HG02884 (cell line): ENCODE measurements around the gene ARHGAP23.

ENCODE experiments used
- ATAC-seq: cut with Tn5 transposase; IDR thresholded peaks from one replicate; pipeline ENCODE4 v1.9.1; 2021; ENCODE audit warnings: mild to moderate bottlenecking, moderate library complexity; ENCODE audit not compliant: unreplicated experiment

The ARHGAP23 gene, protein sequence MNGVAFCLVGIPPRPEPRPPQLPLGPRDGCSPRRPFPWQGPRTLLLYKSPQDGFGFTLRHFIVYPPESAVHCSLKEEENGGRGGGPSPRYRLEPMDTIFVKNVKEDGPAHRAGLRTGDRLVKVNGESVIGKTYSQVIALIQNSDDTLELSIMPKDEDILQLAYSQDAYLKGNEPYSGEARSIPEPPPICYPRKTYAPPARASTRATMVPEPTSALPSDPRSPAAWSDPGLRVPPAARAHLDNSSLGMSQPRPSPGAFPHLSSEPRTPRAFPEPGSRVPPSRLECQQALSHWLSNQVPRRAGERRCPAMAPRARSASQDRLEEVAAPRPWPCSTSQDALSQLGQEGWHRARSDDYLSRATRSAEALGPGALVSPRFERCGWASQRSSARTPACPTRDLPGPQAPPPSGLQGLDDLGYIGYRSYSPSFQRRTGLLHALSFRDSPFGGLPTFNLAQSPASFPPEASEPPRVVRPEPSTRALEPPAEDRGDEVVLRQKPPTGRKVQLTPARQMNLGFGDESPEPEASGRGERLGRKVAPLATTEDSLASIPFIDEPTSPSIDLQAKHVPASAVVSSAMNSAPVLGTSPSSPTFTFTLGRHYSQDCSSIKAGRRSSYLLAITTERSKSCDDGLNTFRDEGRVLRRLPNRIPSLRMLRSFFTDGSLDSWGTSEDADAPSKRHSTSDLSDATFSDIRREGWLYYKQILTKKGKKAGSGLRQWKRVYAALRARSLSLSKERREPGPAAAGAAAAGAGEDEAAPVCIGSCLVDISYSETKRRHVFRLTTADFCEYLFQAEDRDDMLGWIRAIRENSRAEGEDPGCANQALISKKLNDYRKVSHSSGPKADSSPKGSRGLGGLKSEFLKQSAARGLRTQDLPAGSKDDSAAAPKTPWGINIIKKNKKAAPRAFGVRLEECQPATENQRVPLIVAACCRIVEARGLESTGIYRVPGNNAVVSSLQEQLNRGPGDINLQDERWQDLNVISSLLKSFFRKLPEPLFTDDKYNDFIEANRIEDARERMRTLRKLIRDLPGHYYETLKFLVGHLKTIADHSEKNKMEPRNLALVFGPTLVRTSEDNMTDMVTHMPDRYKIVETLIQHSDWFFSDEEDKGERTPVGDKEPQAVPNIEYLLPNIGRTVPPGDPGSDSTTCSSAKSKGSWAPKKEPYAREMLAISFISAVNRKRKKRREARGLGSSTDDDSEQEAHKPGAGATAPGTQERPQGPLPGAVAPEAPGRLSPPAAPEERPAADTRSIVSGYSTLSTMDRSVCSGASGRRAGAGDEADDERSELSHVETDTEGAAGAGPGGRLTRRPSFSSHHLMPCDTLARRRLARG (N-terminal part only)

DNA sequence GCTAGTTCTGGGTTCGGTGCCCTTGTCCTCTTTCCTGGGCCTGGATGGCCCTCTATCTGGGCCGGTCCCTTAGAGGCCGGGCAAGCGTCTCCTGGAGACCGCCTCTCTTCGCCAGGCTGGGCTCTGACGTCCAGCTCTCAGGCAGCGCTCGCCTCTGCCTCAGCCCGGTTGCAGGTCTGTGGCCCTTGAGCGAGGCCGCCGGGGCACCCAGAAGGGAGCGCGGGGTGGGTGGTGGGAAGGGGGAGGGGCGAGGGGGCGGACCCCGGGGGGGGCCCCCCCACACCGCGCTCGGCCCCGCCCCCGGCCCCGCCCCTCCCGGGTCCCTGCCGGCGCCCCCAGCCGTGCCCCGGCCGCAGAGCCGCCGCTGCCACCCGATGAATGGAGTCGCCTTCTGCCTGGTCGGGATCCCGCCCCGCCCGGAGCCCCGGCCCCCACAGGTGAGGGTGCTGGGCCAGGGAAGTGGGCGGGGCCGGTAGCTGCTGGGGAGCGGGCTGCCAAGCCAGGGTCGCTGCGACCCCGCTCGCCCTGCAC lies at the start of gene ARHGAP23:
Gene ARHGAP23, plus strand, starts transcription at position 353 of the 531 bp plus-strand sequence. Its CDS starts 22 bp downstream, at position 375.
- no peak for ATAC-seq

DNA sequence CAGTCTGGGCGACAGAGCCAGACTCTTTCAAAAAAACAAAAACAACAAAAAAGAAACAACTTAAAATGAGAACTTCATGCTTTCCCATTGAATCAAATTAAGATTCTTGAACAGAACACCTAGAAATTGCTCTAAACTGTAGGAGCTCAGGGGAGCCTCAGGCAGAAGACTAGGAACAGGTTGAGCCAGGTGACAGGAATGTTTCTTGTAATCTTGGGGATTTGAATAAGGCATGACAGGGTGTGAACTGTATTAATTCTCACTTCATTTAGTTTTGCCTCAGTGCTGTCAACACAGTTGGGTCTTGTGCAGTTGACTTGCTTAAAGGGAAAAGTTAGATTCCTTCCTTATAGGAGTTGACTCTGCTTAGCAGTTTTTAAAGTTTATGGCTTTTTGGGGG lies 48.8 kb upstream of the ARHGAP23 start:
- no peak for ATAC-seq

DNA sequence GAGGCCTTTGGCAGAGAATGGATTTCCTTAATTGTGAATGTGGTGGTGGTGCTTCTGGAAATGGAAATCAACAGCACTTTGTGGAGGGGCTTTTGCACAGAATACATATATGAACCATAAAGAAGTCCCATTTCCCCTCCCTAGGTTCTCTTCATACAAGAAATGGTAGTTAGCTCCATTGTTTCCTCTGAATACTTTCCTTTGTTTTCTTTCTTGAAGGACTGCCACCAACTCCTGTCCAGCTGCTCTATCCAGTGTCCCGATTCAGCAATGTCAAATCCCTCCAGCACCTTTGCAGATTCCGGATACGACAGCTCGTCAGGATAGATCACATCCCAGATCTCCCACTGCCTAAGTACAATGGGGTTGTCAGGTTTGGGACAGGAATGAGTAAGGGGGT lies 33.2 kb upstream of the ARHGAP23 start:
- ATAC-seq: no peak

- no peak for ATAC-seq
Observed at GRCh38 chr17:38397227-38397626, 31.0 kb upstream of the ARHGAP23 start.

- ATAC-seq: no peak
Observed at GRCh38 chr17:38400286-38400685, 28.0 kb upstream of the ARHGAP23 start.

DNA sequence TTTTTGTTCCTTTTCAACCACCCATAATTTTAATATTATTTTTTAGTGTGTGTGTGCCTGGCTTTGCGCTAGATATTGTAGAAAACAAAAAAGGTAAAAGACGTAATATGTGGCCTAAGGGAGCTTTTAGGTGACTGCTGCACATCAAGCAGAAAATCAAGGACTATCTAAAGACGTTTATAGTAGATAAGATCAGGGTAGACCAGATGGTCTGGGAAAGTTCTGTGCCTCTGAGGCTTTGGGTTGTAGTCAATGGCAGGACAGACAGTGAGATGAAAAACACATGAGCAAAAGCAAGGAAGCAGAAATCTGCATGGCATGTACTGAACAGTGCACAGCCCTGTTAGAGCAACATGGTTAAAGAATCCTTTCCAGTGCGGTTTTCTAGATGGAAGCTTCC lies 26.8 kb upstream of the ARHGAP23 start:
- no peak for ATAC-seq

DNA sequence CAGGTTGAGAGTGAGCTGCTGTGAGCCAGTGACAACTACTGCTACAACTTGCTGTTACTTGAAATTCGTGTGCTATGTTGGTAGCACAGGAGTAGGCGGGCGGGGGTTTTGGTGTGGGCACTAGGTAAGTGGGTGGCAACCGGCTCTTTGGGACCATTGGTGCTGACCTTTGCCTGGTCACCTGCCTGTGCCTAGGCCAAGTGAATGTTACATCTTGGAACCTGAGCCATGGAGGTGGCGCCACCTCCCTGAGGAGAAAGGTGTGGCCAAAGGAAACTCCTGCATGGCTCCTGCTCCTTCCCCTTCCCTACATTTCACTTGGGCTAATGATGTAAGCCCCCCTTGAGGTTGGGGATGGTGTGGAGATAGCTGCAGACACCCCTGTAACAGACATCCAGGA lies 25.4 kb upstream of the ARHGAP23 start:
- no peak for ATAC-seq

GRCh38 chr17:38403491-38403890 lies 24.8 kb upstream of the ARHGAP23 start:
- no peak for ATAC-seq

- no peak for ATAC-seq
Observed at GRCh38 chr17:38404174-38404943, 23.9 kb upstream of the ARHGAP23 start.

GRCh38 chr17:38405654-38406053 lies 22.6 kb upstream of the ARHGAP23 start:
- no peak for ATAC-seq

- no peak for ATAC-seq
Observed at GRCh38 chr17:38410201-38410600, 18.1 kb upstream of the ARHGAP23 start.

DNA sequence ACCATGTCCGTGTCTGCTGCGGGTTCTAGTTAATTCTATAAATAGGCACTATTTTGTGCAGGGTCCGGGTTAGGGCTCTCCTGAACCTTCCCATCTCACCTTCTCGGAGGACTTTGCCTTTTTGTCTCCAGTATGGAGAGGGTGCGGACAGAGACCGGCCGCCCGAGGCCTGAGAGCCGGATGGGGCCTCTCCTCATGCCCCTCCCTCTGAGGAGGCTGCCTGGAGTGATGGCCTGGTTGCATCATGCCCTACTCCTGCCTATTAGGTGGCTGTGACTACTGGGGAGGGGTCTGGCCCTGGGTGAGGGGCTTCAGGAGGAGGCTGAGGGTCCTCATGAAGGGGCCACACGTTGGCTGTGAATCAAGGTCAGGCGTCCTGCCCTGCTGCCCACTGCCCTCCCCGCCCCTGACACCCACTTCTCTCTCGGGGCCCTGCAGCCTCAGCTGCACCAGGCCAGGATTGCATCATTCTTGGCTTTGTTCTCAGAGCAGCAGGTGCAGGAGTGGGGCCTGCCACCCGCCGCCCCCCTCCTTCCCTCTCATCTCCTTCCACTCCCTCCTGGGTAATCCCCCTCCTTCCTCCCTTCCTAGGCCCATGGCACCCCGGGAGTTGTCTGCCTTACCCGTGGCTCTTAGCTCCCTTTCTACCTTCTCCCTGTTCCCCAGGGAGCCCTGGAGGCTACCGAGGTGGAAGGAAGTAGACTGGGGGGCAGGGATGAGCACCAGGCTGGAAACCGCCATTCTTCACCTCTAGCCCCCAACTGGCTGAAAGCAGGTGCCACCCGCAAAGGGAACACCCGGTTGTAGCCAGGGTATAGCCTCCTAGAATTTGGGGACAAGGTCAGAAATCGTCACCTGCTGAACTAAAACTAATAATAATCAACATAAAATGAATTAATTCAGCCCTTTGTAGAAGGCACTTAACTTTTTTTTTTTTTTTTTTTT lies 12.7 kb upstream of the ARHGAP23 start:
- no peak for ATAC-seq

- ATAC-seq: no peak
Observed at GRCh38 chr17:38416840-38417209, 11.4 kb upstream of the ARHGAP23 start.

GRCh38 chr17:38417210-38417951 lies 10.9 kb upstream of the ARHGAP23 start:
- ATAC-seq: no peak

- ATAC-seq: no peak
Observed at GRCh38 chr17:38418062-38418692, 10.1 kb upstream of the ARHGAP23 start.

GRCh38 chr17:38418693-38419507 lies 9.4 kb upstream of the ARHGAP23 start:
- no peak for ATAC-seq

DNA sequence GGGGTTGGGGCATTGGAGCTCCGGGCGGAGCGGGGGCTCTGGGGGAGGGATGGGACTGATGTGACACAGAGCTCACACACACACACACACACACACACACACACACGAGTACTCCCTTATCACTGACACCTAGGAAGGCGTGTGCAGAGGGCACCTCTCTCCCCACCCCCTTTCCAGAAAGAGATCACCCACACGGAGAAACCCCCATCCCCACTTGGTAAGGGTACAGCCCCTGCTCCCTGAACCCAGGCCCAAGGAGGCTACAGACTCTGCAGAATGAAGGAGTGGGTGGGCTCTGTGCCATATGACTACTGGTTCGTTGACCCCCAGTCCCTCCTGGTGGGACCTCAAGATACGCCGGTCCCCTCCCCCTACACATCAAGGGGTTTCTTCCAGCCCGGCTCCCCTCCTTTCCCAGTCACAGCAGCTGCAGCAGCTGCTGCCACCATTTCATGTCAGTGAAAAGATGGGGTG lies 8.7 kb upstream of the ARHGAP23 start:
- no peak for ATAC-seq
